OCI-LY1 (cell line): ENCODE measurements around the gene TMEM179.

ENCODE experiments used
- H2AFZ ChIP-seq: fragments of 200-600 bp; sonication (generic), shearing (Covaris generic); 2 replicates; pipeline ENCODE4 v1.6.0; 2014; ENCODE audit warnings: antibody characterized with exemption, mild to moderate bottlenecking, low read length
- H3F3A ChIP-seq: fragments of 200-600 bp; sonication (generic), shearing (Covaris generic); 2 replicates; pipeline ENCODE4 v1.6.0; 2014; ENCODE audit warnings: mild to moderate bottlenecking, antibody characterized with exemption, low read length, moderate library complexity; ENCODE audit not compliant: insufficient read depth
- H3K27ac ChIP-seq: fragments of 200-600 bp; sonication (generic); 2 replicates; pipeline ENCODE4 v1.5.1; 2014; ENCODE audit warnings: low read length, mixed run types, mild to moderate bottlenecking, low read depth; ENCODE audit not compliant: poor library complexity, severe bottlenecking
- H3K27me3 ChIP-seq: fragments of 200-600 bp; sonication (generic); 2 replicates; pipeline ENCODE4 v1.6.0; 2014; ENCODE audit warnings: antibody characterized with exemption, mild to moderate bottlenecking, low read length, moderate library complexity; ENCODE audit not compliant: insufficient read depth
- H3K36me3 ChIP-seq: fragments of 200-600 bp; sonication (generic); 2 replicates; pipeline ENCODE4 v1.6.1; 2014; ENCODE audit warnings: mild to moderate bottlenecking, antibody characterized with exemption, low read length, moderate library complexity, mixed read lengths; ENCODE audit not compliant: insufficient read depth
- H3K4me1 ChIP-seq: fragments of 200-600 bp; sonication (generic); 2 replicates; pipeline ENCODE4 v1.5.1; 2014; ENCODE audit warnings: mild to moderate bottlenecking, low read length, moderate library complexity; ENCODE audit not compliant: insufficient read depth, severe bottlenecking
- H3K4me2 ChIP-seq: fragments of 200-600 bp; sonication (generic), shearing (Covaris generic); 2 replicates; pipeline ENCODE4 v1.6.1; 2014; ENCODE audit warnings: low read length
- H3K4me3 ChIP-seq: fragments of 200-600 bp; sonication (generic); 2 replicates; pipeline ENCODE4 v1.5.1; 2014; ENCODE audit warnings: low read length, low read depth, mild to moderate bottlenecking, mixed read lengths; ENCODE audit not compliant: poor library complexity, severe bottlenecking
- H3K79me2 ChIP-seq: fragments of 200-600 bp; shearing (Covaris generic); 2 replicates; pipeline ENCODE4 v1.6.1; 2016; ENCODE audit warnings: mixed run types, low read length, mixed read lengths; ENCODE audit not compliant: insufficient read depth
- H3K9ac ChIP-seq: fragments of 200-600 bp; sonication (generic), shearing (Covaris generic); 2 replicates; pipeline ENCODE4 v1.6.1; 2014; ENCODE audit warnings: mild to moderate bottlenecking, low read length, mixed read lengths
- H3K9me2 ChIP-seq: fragments of 200-600 bp; sonication (generic), shearing (Covaris generic); 2 replicates; pipeline ENCODE4 v1.6.1; 2014; ENCODE audit warnings: low read depth, mild to moderate bottlenecking, low read length, mixed read lengths
- H3K9me3 ChIP-seq: fragments of 200-600 bp; shearing (Covaris generic); 2 replicates; pipeline ENCODE4 v1.6.1; 2014; ENCODE audit warnings: low read length, mixed read lengths
- H4K20me1 ChIP-seq: fragments of 200-600 bp; sonication (generic), shearing (Covaris generic); 2 replicates; pipeline ENCODE4 v1.6.0; 2016; ENCODE audit warnings: mild to moderate bottlenecking, low read length; ENCODE audit not compliant: insufficient read depth
- CTCF ChIP-seq: fragments of 200-600 bp; sonication (generic), shearing (Covaris generic); IDR thresholded peaks from 2 replicates; pipeline ENCODE4 v1.5.1; 2017; ENCODE audit warnings: mild to moderate bottlenecking, antibody characterized with exemption, low read length, moderate library complexity, mixed read lengths
- EZH2 ChIP-seq: fragments of 200-600 bp; sonication (generic), shearing (Covaris generic); IDR thresholded peaks from 2 replicates; pipeline ENCODE4 v1.8.0; 2017; ENCODE audit warnings: borderline replicate concordance, mixed run types, mild to moderate bottlenecking, antibody characterized with exemption, low read length, moderate library complexity, mixed read lengths

TMEM179 gene

GRCh38 chr14:104603711-104604401 is 716 bp downstream of the TMEM179 start:
- Histone ChIP-seq H4K20me1 (no peaks in the 10 kb centered on the region), H3K27me3 (peaks cover 7% of the 10 kb centered on the region; the same call in 1 of the 2 replicates), H3F3A (no peaks in the 10 kb centered on the region), H3K9me3 (no peaks in the 10 kb centered on the region), H3K4me3 (no peak overlapping the region), H3K9ac (no peak overlapping the region), H3K36me3 (no peaks in the 10 kb centered on the region), H2AFZ (no peak overlapping the region), H3K79me2 (no peaks in the 10 kb centered on the region), H3K4me2 (no peak overlapping the region), H3K4me1 (no peaks in the 10 kb centered on the region), H3K27ac (no peak overlapping the region), H3K9me2 (no peaks in the 10 kb centered on the region)
- no peak for TF ChIP-seq CTCF
- no peak for TF ChIP-seq EZH2

GRCh38 chr14:104602933-104603325 is 1.6 kb downstream of the TMEM179 start:
- Histone ChIP-seq H3K27ac (no peak overlapping the region), H3K9ac (no peak overlapping the region), H3K9me2 (no peaks in the 10 kb centered on the region), H3K4me3 (no peak overlapping the region), H3K4me1 (no peaks in the 10 kb centered on the region), H3F3A (no peaks in the 10 kb centered on the region), H3K4me2 (no peak overlapping the region), H4K20me1 (no peaks in the 10 kb centered on the region), H3K9me3 (no peaks in the 10 kb centered on the region), H3K36me3 (no peaks in the 10 kb centered on the region), H3K27me3 (peaks cover 7% of the 10 kb centered on the region; the same call in 1 of the 2 replicates), H3K79me2 (no peaks in the 10 kb centered on the region), H2AFZ (no peak overlapping the region)
- TF ChIP-seq CTCF, result no peak

GRCh38 chr14:104602315-104602932 is 2.1 kb downstream of the TMEM179 start:
- Histone ChIP-seq H3K27ac (no peak overlapping the region), H3F3A (no peaks in the 10 kb centered on the region), H3K79me2 (no peaks in the 10 kb centered on the region), H3K4me2 (no peak overlapping the region), H3K4me1 (no peaks in the 10 kb centered on the region), H3K9me3 (no peaks in the 10 kb centered on the region), H3K9me2 (no peaks in the 10 kb centered on the region), H3K27me3 (peaks cover 4% of the 10 kb centered on the region; the same call in 1 of the 2 replicates), H4K20me1 (no peaks in the 10 kb centered on the region), H3K9ac (no peak overlapping the region), H3K36me3 (no peaks in the 10 kb centered on the region), H2AFZ (no peak overlapping the region), H3K4me3 (no peak overlapping the region)
- TF ChIP-seq EZH2, result no peak
- TF ChIP-seq CTCF, result no peak
